Non-pigmented ciliary epithelial cell (primary cell): ENCODE results near the gene SPRR2G.
"Not testable (repeated sequence)": the region's sequence is repeated elsewhere in the genome, so short reads cannot be mapped to it uniquely, and the experiment has no call there.

Experiments used
- DNase-seq: peaks from one replicate; pipeline ENCODE4 v3.0.0-alpha.2; 2010; ENCODE audit warnings: low read depth

The SPRR2G gene

DNA sequence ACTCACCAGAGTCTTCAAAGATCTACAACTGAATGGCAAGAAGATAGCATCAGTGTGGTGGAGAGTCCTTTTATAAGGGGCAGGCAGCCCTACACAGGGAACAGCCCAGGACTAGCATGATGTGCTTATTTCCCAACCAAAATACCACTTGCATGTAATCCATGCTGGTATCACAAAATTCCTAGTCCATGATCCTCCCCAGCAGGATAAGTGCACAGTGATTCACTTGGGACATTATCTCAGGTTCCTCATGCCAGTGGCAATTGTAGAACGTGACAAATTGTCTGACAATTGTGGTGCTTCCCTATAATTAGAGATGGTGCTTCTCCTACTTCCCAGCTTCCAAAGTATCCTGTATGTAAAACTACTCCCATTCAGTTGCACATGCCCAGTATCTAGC is at the start of gene SPRR2G:
SPRR2G (minus strand) TSS at position 45 of the 400 bp plus-strand sequence. CDS start 780 bp downstream, outside the sequence.
- DNase-seq = no peak

DNA sequence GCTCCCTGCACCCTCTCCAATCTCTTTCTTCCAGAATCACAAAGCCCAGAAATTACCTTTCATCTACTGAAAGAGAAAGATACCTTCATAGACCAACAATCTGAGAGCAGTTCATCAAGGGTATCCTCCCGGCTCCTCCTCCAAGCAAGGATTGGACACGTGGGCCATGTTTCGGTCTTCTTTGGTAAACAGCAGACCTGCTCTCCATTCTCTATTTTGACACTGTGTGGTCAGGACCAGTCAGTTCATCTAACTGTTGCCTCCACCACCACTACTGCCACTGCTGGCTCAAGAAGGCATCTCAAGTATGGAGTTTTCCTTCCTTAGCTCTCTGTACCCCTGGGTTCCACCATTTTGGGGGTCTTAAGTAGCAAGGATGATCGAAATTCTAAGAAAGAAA is 44.5 kb upstream of the SPRR2G start:
- DNase-seq = no peak

DNA sequence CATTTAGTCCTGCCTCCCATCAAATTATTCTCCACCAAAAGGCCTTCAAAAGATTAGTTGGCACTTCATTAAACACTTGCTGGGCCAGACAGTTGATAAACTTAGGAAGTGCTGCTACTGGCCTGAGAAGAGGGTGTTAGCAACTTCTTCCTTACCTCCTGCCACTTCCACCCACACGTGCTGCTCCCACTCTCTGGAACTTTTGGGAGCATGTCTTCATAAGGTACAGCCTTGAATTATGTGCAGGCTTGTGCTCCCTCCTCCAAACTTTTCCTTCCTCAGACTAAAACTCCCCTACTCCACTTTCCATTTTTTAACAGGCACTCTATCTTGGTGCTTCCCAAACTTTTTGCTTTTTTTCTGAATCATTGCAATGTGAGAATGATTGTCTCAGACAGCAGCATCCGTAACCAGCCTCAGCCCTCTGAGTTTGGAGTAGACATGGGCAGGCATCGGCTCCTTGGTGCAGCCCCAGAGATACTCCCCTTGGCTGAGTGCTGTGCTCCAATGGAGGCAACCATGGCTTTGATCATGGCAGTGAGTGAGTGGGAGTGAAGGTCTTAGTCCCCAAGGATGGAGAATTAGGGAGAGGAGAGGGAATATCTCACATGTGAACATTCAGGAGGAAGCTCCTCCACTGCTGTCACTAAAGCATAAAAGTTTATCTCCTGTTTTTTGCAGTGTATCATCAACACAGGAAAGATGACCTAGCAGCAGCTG is 43.8 kb upstream of the SPRR2G start:
- DNase-seq = no peak

DNA sequence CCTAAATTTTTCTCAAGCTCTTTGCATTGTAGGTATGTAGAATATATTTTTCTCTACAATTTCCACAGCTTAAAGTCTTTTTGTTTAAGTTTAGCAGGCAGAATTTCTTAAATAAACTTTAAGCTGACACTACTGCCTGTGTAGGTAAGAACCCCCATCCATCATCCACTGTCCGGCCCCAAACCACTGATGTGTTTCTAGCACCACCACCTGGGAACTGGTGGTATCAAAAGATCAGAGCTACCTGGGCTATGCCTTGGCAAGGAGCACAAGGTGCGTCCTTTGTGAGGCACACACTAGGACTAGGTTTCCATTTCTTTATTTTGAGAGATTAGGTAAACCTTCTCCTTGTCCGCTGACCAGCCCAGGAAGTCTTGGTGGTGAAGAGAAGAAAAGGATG is 42.0 kb upstream of the SPRR2G start:
- DNase-seq = no peak

DNA sequence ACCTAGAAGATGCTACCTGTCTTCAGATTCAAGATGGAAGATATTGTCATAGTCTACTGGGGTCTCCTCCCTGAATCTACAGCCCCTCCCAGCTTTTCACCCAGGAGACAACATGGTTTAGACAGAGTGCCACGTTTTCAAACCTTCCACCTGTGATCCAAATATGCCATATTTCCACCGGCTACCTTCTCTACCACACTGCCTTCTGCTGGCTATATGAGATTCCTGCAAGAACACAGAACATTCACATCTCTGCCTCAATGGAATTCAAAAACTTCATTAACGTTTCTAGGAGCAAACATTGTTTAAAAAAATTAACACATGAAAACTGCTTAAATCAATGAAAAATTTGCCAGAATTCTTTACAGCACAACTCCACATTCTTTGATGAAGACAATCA is 39.7 kb upstream of the SPRR2G start:
- DNase-seq = no peak

DNA sequence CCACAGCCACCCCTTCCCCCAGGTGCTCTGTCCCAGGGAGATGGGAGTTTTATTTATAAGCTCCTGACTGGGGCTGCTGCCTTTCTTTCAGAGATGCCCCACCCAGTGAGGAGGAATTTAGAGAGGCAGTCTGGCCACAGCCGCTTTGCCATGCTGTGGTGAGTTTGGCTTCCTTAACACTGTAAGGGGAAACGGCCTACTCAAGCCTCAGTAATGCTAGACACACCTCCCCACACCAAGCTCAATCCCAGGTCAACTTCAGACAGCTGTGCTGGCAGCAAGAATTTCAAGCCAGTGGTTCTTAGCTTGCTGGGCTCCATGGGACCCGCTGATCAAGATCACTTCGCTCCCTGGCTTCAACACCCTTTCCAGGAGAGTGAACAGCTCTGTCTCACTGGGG is 37.6 kb upstream of the SPRR2G start:
- DNase-seq = not testable (repeated sequence)

DNA sequence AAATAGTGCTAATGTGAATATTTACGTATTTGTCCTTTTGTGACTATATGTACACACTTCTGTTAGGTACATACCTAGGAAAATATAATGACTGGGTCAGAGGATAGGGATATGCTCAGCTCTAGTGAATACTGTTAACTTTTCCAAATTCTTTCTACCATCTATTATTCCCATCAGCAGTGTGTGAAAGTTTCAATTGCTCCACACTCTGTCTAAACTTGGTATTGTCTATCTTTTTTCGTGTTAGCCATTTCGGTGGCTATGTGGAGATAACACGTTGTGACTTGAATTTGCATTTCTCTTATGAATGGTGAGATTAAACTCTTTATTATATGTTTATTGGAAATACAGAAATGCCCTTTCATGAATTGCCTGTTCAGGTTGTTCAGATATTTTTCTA is 29.9 kb upstream of the SPRR2G start:
- DNase-seq = no peak

DNA sequence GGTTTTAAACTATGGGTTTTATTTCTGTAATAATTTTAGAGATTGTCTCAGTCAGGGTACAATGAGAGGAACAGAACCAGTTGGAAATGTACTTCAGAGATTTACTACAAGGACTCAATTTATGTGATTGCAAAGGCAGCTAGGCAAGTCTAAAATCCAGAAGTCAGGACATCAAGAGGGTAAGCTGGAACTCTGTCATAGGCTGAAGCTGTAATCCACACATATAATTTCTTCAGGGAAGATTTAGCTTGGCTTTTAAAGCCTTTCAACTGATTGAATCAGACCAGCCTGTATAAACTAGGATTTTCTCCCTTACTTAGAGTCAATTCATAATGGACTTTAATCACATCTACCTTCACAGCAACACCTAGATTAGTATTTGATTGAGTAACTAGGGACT is 28.2 kb upstream of the SPRR2G start:
- no peak for DNase-seq

DNA sequence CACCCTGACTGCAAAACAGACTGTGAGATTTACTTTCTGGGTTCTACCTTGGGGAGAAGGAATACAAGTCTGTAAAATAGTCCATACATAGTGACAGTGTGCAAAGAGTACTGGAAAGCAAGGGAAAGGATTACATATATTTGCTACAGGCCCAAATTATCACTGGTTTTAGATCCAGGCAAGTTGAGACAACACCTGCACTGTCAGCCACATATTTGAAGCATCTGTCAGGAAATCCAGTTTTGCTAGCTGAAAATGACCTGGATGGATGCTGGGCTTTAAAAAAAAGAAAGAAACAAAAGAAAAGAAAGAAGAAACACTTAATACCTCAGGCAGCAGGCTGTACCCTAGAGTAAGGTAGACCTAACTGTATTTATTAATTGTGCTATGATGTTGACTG is 23.9 kb upstream of the SPRR2G start:
- no peak for DNase-seq

DNA sequence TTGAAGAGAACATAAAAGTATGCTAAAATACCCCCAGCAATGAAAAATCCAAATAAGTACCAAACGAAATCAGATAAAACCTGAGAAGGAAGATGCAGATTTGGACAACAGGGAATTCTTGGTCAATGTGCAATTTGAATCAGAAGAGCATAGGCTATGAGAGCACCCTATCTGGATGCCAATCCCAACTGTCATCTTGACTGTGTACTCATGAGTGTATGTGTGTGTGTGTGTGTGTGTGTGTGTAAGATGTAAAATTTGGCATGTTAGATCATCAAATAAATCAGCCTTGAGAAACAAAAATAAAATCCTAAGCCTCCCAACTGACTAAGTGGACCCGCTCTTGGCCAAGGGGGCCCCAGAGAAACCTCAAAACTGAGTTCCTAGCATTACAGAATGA is 18.0 kb upstream of the SPRR2G start:
- no peak for DNase-seq

DNA sequence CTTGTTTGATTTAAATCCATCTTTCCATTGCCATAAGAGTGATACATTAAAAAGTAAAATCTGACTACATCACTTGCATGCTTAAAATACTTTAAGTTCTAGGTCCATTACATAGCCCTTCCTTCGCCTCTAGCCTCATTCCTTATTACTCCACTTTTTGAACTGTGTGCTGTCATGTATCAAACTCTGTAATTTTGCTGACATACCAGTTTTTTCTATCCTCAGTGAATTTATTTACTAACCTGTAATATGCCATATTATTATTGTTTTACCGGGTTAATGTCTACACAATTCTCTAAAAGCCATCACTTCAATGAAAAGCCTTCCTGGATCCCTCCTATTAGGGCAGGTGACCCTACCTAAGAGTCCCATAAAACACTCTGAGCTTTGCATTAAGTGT is 4.9 kb upstream of the SPRR2G start:
- no peak for DNase-seq

DNA sequence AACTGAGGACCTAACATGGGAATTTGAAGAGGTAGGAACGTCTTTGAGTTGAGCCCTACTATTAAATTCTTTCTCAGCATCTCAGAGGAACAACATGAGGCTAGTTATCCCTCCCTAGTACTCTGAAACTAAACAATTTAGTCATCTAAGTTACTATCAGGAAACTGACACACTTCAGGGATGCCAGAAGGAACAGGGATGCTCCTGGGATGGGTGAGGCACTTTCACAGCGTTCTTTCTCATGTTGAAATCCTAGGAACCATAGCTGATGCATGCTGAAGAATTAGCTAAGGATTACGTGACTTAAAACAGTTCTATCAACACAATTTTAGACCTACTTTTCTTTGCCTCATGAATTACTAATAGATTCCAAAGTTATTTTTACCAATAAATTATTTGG is 1.8 kb upstream of the SPRR2G start:
- DNase-seq = no peak

DNA sequence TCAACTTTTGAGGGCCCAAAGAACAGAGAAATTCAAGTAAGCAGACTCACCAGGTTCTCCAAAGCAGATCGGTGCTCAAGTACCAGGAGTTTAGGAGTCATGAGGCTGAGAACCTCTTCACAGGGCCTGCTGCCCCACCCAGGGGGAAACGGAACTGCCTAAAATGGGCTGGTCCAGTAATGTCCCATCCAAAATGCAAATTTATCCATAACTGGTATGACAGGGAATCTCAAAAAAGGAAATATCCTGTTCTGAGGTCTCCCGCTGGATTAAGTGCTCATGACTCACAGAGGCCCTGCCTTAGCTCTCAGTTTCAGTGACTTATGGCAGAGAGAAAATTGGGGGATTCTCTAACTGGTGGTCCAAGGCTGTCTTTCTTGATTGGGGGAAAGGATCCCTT is 9.3 kb downstream of the SPRR2G start:
- DNase-seq = no peak

DNA sequence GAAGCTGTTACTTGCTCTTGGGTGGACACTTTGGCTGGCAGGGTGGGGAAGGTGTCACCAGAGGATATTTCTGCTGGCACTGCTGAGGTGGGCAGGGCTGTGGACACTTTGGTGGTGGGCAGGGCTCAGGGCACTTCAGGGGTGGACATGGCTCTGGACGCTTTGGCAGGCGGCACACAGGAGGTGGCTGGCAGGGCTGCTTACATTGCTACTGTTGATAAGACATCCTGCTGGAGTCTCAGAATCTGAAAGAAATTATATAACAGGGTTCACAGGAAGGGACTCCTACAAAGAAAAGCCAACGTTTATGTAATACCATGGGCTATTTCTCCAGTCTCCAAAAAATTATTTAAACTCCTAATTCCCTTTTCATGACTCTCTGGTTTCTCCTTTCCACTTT is 10.2 kb downstream of the SPRR2G start:
- DNase-seq = no peak

DNA sequence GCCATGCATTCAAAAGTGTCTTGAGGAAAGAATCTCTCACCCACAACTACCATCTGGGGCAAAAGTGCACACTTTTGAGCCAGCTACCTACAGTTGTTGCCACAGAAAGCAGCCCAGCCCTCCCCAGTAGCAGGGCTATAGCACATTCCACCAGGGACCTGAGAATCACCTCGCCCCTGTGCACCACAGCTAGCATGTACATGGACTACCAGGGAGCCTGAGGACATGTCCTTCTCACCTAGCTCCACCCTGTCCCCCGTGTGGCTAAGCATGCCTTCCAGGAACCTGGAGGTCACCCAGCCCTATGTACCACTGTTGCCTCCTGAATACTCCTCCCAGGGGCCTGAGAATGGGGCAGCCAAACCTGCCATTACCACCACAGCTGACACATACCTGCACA is 16.9 kb downstream of the SPRR2G start:
- DNase-seq = no peak

DNA sequence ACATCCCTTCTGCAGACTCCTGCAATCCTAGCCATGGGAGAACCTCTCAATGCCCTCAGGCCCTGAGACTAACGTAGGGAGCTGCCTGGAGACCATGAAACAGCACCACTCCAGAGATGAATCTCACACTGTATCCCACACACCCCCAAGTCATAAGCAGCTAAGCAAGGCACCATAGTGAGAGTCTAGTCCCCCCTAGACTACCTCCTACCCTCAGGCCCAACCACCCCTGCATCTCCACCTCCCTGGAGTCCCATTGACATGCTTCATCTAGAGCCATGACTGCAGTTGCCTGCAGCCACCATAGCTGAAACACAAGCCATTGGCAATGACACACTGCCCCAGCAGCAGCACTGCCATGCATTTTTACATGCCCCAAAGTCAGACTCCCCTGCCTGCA is 17.4 kb downstream of the SPRR2G start:
- no peak for DNase-seq

DNA sequence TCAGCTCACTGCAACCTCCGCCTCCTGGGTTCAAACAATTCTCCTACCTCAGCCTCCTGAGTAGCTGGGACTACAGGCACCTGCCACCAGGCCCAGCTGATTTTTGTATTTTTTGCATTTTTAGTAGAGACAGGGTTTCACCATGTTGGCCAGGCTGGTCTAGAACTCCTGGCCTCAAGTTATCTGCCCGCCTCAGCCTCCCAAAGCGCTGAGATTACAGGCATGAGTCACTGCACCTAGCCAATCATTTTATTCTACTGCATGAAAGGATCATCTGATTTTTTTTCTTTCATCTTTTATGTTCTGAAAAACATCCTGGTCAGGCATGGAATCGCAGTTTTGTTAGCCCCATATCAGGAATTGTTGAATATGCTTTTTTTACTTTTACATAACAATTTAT is 22.0 kb downstream of the SPRR2G start:
- DNase-seq = not testable (repeated sequence)

DNA sequence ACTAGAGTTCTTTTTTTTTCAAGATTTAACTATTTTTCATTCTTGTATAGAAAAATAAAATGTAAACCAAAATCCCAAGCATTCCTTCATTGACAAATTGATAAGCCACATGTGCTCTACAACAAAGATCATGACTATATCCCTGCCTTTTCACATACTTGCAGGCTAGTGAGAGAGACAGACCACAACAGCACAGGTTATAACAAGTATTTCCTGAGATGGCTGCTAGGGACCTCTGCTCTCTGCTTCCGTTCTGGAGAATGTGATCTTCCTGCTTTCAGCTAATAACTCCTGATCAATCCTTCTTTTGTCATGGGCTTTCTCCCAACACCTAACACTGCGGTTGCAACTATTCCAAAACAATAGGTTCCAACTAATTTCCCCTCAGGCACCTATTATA is 23.4 kb downstream of the SPRR2G start:
- no peak for DNase-seq

DNA sequence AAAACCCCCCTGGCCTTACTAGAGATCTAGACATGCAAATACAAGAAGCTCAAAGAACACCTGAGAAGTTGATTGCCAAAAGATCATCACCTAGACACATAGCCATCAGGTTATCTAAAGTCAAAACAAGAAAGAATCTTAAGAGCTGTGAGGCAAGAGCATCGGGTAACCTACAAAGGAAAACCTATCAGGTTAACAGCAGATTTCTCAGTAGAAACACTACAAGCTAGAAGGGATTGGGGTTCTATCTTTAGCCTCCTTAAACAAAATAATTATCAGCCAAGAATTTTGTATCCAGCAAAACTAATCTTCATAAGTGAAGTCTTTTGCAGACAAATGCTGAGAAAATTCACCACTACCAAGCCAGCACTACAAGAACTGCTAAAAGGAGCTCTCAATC is 25.2 kb downstream of the SPRR2G start:
- no peak for DNase-seq

DNA sequence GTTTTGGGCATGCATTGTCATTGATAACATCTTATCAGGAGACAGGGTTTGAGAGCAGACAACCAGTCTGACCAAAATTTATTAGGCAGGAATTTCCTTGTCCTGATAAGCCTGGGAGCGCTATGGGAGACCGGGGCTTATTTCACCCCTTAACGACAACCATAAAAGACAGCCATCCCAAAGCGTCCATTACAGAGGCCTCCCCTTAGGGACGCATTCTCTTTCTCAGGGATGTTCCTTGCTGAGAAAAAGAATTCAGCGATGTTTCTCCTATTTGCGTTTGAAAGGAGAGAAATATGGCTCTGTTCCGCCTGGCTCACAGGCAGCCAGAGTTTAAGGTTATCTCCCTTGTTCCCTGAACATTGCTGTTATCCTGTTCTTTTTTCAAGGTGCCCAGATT is 26.9 kb downstream of the SPRR2G start:
- DNase-seq = not testable (repeated sequence)

DNA sequence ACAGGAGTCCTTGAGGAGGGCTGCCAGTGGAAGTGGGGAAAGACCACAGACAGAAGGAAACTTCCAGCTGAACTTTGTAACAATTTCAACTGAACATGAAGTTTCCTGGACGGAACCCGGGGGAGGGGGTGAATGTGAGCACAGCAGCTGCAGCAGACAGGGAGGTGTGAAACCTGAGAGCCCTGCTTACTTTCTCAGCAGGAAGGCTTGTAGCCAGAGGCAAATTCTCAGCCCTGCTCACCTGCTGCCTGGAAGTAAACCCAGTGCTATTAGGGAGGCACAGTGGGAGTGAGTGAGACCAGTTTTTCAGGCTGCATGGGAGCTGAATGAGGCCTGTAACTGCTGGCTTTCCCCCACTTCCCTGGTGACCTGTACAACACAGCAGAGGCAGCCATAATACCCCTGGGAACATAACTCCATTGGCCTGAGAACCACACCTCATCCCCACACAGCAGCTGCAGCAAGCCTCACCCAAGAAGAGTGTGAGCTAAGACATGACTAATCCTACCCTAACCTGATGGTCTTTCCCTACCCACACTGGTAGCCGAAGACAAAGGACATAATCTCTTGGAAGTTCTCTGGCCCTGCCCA is 27.8 kb downstream of the SPRR2G start:
- no peak for DNase-seq

DNA sequence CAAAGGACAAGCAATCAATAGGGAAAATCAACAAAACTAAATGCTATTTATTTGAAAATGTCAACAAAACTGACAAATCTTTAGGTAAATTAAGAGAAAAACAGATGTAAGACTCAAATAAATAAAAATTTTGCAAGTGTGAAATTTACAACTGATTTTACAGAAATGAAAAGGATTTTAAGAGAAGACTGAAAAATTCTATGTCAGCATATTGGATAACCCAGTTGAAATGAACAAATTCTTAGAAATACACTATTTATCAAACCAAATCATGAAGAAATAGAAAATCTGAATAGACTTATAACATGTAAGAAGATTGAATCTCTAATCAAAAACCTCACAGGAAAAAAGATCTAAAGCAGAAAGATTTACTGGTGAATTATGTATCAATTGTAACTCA is 29.7 kb downstream of the SPRR2G start:
- no peak for DNase-seq

DNA sequence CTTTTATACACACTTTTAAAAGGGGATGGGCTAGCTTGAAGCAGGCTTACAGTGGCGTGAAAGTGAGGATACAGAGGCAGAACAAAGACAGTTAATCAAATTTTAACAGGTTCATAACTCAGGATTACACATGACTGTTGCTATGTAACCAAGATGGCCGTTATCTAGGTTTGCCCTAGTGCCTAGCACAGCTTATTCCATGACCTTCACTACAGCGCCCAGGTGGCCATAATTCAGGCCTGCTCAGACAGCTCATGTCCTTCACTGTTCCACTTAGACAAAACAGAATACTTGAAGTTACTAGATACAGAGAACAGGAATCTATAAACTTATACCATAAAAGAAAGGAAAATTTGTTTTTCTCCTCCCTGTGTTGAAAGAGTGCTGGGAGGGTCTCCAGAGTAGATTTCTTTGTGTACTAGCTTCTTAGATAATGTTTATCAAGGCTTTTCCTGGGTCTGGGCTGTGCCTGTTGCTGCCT is 31.2 kb downstream of the SPRR2G start:
- DNase-seq = no peak

DNA sequence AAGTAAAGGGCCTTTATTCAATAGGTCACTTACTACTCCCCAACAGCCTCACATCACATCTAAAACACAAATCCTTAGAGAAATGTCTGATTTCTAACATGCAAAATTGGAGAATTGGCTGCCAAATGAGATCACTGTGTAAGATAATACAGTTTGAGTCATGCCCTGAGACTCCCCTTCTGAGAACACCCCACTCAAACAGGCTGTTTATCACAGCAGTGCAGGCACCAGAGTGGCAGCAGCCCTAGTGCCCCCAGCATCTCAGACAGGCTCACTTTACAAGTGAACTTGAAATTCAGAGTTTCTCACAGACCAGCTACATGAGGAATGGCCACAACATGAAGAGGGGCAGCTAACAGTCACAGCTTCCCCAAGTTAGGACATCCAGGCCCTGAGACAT is 35.4 kb downstream of the SPRR2G start:
- not testable (repeated sequence) for DNase-seq
